Liver (tissue), 9 donors: ENCODE data around the gene SMIM13. TPM values are rescaled to one million over a fixed set of nuclear protein-coding genes. Genes with fewer than 3 reads are reported as not detected.

Experiments
- DNase-seq: peaks from one replicate; pipeline ENCODE4 v3.0.0-alpha.2; 2017; ENCODE audit warnings: low spot score
- H3K27ac ChIP-seq, 2 donors: one replicate each; pipeline ENCODE4 v1.7.0; 2013; ENCODE audit warnings: inconsistent platforms in 2 of 2, low read length in 2 of 2, control low read depth in 1 of 2, low read depth in 1 of 2, mild to moderate bottlenecking in 1 of 2
- H3K27me3 ChIP-seq, 4 donors: one replicate each; pipeline versions ENCODE4 v1.6.1 to v1.7.0; 2013; ENCODE audit warnings: low read length in 3 of 4, inconsistent platforms in 1 of 4, mild to moderate bottlenecking in 1 of 4, moderate library complexity in 1 of 4; ENCODE audit not compliant: control insufficient read depth in 4 of 4, insufficient read depth in 4 of 4
- H3K36me3 ChIP-seq, 4 donors: one replicate each; pipeline versions ENCODE4 v1.6.1 to v1.7.0; 2013; ENCODE audit warnings: low read length in 3 of 4, mild to moderate bottlenecking in 3 of 4, low read depth in 1 of 4, moderate library complexity in 1 of 4; ENCODE audit not compliant: control insufficient read depth in 4 of 4, insufficient read depth in 3 of 4
- H3K4me1 ChIP-seq, 4 donors: one replicate each; pipeline versions ENCODE4 v1.6.1 to v1.7.0; 2013; ENCODE audit warnings: low read length in 3 of 4, mild to moderate bottlenecking in 3 of 4, moderate library complexity in 1 of 4; ENCODE audit not compliant: control insufficient read depth in 4 of 4, insufficient read depth in 4 of 4
- H3K4me3 ChIP-seq, 3 donors: one replicate each; pipeline versions ENCODE4 v1.6.1 to v1.7.0; 2013; ENCODE audit warnings: low read length in 3 of 3, control low read depth in 1 of 3, low read depth in 1 of 3, mild to moderate bottlenecking in 1 of 3
- H3K9ac ChIP-seq, 2 donors: one replicate each; pipeline ENCODE4 v1.7.0; 2013; ENCODE audit warnings: low read length in 2 of 2, mild to moderate bottlenecking in 2 of 2, moderate library complexity in 2 of 2, control low read depth in 1 of 2, low read depth in 1 of 2
- H3K9me3 ChIP-seq, 4 donors: one replicate each; pipeline versions ENCODE4 v1.6.1 to v1.7.0; 2013; ENCODE audit warnings: low read length in 3 of 4; ENCODE audit not compliant: control insufficient read depth in 4 of 4
- ATF3 ChIP-seq: IDR thresholded peaks from 2 replicates; pipeline ENCODE4 v1.6.1; 2016; ENCODE audit warnings: antibody characterized with exemption
- CTCF ChIP-seq: fragments of 150-350 bp; IDR thresholded peaks from 2 replicates; pipeline ENCODE4 v1.5.1; 2017; ENCODE audit warnings: improper control_type of control experiment, low read depth, low read length; ENCODE audit not compliant: missing input control
- EGR1 ChIP-seq, 2 donors: IDR thresholded peaks; 2 replicates each; pipeline ENCODE4 v1.6.1; 2016 to 2018; ENCODE audit warnings: antibody characterized with exemption in 2 of 2, low read depth in 2 of 2
- FOXA1 ChIP-seq: IDR thresholded peaks from 2 replicates; pipeline ENCODE4 v1.6.1; 2016; ENCODE audit warnings: antibody characterized with exemption
- GABPA ChIP-seq, 2 donors: IDR thresholded peaks in 1 of 2; conservative IDR thresholded peaks in 1 of 2; 2 replicates each; pipeline ENCODE4 v1.6.1; 2016; ENCODE audit warnings: antibody characterized with exemption in 2 of 2, mild to moderate bottlenecking in 1 of 2, moderate library complexity in 1 of 2
- HNF4A ChIP-seq, 2 donors: conservative IDR thresholded peaks; 2 replicates each; pipeline ENCODE4 v1.6.1; 2016; ENCODE audit warnings: antibody characterized with exemption in 2 of 2, mild to moderate bottlenecking in 2 of 2
- HNF4G ChIP-seq: IDR thresholded peaks from 2 replicates; pipeline ENCODE4 v1.6.1; 2016; ENCODE audit warnings: antibody characterized with exemption
- JUND ChIP-seq, 2 donors: IDR thresholded peaks; 2 replicates each; pipeline ENCODE4 v1.6.1; 2016; ENCODE audit warnings: antibody characterized with exemption in 2 of 2
- MAX ChIP-seq: IDR thresholded peaks from 2 replicates; pipeline ENCODE4 v1.6.1; 2016; ENCODE audit warnings: antibody characterized with exemption
- NR2F2 ChIP-seq: IDR thresholded peaks from 2 replicates; pipeline ENCODE4 v1.6.1; 2016; ENCODE audit warnings: antibody characterized with exemption
- RAD21 ChIP-seq, 2 donors: IDR thresholded peaks; 2 replicates each; pipeline ENCODE4 v1.6.1; 2016; ENCODE audit warnings: antibody characterized with exemption in 2 of 2, mild to moderate bottlenecking in 2 of 2
- REST ChIP-seq: IDR thresholded peaks from 2 replicates; pipeline ENCODE4 v1.6.1; 2016; ENCODE audit warnings: antibody characterized with exemption, mild to moderate bottlenecking
- RXRA ChIP-seq, 2 donors: IDR thresholded peaks; 2 replicates each; pipeline ENCODE4 v1.6.1; 2017 to 2018; ENCODE audit warnings: antibody characterized with exemption in 2 of 2, mild to moderate bottlenecking in 1 of 2
- SP1 ChIP-seq: IDR thresholded peaks from 2 replicates; pipeline ENCODE4 v1.6.1; 2018; ENCODE audit warnings: antibody characterized with exemption, mild to moderate bottlenecking
- TAF1 ChIP-seq: conservative IDR thresholded peaks from 2 replicates; pipeline ENCODE4 v1.6.1; 2016; ENCODE audit warnings: antibody characterized with exemption, mild to moderate bottlenecking
- YY1 ChIP-seq: IDR thresholded peaks from 2 replicates; pipeline ENCODE4 v1.6.1; 2016; ENCODE audit warnings: antibody characterized with exemption, mild to moderate bottlenecking
- ZBTB33 ChIP-seq: IDR thresholded peaks from 2 replicates; pipeline ENCODE4 v1.6.1; 2016; ENCODE audit warnings: antibody characterized with exemption
- WGBS: extraction: QIAGEN DNeasy Blood & Tissue Kit; methylation state at CpG from one replicate; pipeline ENCODE4 v1.1.7; 2013; 5-methylcytosine and 5-hydroxymethylcytosine counted together
- polyA plus RNA-seq, 2 donors: library from polyadenylated mRNA; stranded (reverse) in 1 of 2; unstranded in 1 of 2; fragments of 200-250 nt in 1 of 2; fragments of >200 nt in 1 of 2; fragmentation: Nextera tagmentation in 1 of 2; extraction: Ambion mirVana in 1 of 2; gene quantifications; one replicate each; pipeline versions ENCODE4 v1.2.1 to v1.2.3, GENCODE V29; 2013 to 2015
- total RNA-seq, 2 donors: library from RNA; depleted of rRNA; stranded (reverse); fragments of >200 nt; gene quantifications; one replicate each; pipeline ENCODE4 v1.2.3, GENCODE V29; 2014
- donor health status: healthy.
- donor health status: healthy.
- donor health status: healthy.
- donor health status: healthy.
- donor health status: healthy.

SMIM13 gene
- total and polyA plus RNA-seq, 4 donors: 2.8 to 9.0 (median 5.8) TPM

GRCh38 chr6:11152581-11152980 lies 58.9 kb downstream of the SMIM13 start (continued):
- TF ChIP-seq MAX: no peak
- no peak for TF ChIP-seq TAF1

GRCh38 chr6:11153447-11153846 lies 59.8 kb downstream of the SMIM13 start:
- Histone ChIP-seq H3K36me3 (no peaks in the 10 kb centered on the region), H3K9me3 (no peaks in the 10 kb centered on the region), H3K4me1 (no peaks in the 10 kb centered on the region), H3K4me3 (no peak overlapping the region), H3K9ac (no peak overlapping the region), H3K27ac (no peak overlapping the region), H3K27me3 (no peaks in the 10 kb centered on the region)
- no peak for DNase-seq
- no peak for TF ChIP-seq CTCF
- no peak for TF ChIP-seq EGR1 (IDR thresholded peaks at IDR 0.05; ENCODE audit: low read depth in 2 of 2)
- TF ChIP-seq FOXA1: no peak
- no peak for TF ChIP-seq ATF3
- TF ChIP-seq JUND (IDR thresholded peaks at IDR 0.05): no peak
- no peak for TF ChIP-seq RXRA (IDR thresholded peaks at IDR 0.05)
- TF ChIP-seq NR2F2: no peak
- no peak for TF ChIP-seq TAF1
- TF ChIP-seq HNF4G: no peak
- TF ChIP-seq ZBTB33: no peak
- TF ChIP-seq MAX: no peak
- TF ChIP-seq YY1: no peak
- TF ChIP-seq HNF4A (conservative IDR thresholded peaks at IDR 0.05): no peak
- TF ChIP-seq GABPA (IDR thresholded peaks at IDR 0.05 in 1 of 2, conservative IDR thresholded peaks at IDR 0.05 in 1 of 2): no peak
- 97% methylated on average over 6 of the region's 6 CpGs for WGBS

GRCh38 chr6:11155589-11155988 lies 62.0 kb downstream of the SMIM13 start:
- Histone ChIP-seq H3K36me3 (no peaks in the 10 kb centered on the region), H3K4me1 (no peaks in the 10 kb centered on the region), H3K27me3 (no peaks in the 10 kb centered on the region), H3K9me3 (no peaks in the 10 kb centered on the region), H3K4me3 (no peak overlapping the region), H3K9ac (no peak overlapping the region), H3K27ac (no peak overlapping the region)
- TF ChIP-seq ZBTB33 (no peak), RAD21 (IDR thresholded peaks at IDR 0.05) (no peak), JUND (IDR thresholded peaks at IDR 0.05) (no peak), SP1 (no peak), RXRA (IDR thresholded peaks at IDR 0.05) (no peak), YY1 (no peak), ATF3 (no peak), REST (no peak), NR2F2 (no peak), HNF4G (no peak), HNF4A (conservative IDR thresholded peaks at IDR 0.05) (no peak), TAF1 (no peak), GABPA (IDR thresholded peaks at IDR 0.05 in 1 of 2, conservative IDR thresholded peaks at IDR 0.05 in 1 of 2) (no peak), EGR1 (IDR thresholded peaks at IDR 0.05; ENCODE audit: low read depth in 2 of 2) (no peak)
- no peak for DNase-seq
